ENCODE results near the gene SMOC2. TPM values are rescaled to one million over a fixed set of nuclear protein-coding genes. Genes with fewer than 3 reads are reported as not detected.

Gene SMOC2
- polyA plus RNA-seq, 1 donor (not counting 4 experiments of a cell fraction or from before 2014, with no cell fraction given), result 1.1 TPM

DNA sequence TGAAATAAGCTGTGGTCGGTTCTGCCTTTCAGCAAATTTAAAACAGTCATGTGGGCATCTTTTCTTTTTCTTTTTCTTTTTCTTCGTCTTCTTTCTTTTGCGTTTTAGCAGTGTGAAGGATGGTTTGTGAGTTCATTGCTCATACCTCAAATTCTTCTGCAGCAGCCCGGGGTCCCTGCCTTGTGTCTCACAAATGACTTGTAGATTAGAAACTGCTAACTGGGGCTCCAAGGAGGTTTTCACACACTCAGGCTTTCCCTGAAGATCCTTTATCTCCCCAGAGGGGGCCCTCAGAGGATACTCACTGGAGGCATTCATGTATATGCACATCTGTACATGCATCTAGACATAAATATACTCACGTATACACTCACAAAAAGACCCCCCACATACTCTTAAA lies 1.7 kb downstream of the SMOC2 start:
- FAIRE-seq (no peak), DNase-seq (ENCODE audit: low read depth, low spot score) (no peak)
- TF ChIP-seq, protein P1, sequence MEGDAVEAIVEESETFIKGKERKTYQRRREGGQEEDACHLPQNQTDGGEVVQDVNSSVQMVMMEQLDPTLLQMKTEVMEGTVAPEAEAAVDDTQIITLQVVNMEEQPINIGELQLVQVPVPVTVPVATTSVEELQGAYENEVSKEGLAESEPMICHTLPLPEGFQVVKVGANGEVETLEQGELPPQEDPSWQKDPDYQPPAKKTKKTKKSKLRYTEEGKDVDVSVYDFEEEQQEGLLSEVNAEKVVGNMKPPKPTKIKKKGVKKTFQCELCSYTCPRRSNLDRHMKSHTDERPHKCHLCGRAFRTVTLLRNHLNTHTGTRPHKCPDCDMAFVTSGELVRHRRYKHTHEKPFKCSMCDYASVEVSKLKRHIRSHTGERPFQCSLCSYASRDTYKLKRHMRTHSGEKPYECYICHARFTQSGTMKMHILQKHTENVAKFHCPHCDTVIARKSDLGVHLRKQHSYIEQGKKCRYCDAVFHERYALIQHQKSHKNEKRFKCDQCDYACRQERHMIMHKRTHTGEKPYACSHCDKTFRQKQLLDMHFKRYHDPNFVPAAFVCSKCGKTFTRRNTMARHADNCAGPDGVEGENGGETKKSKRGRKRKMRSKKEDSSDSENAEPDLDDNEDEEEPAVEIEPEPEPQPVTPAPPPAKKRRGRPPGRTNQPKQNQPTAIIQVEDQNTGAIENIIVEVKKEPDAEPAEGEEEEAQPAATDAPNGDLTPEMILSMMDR (optimal IDR thresholded peaks at IDR 0.05 in 1 of 3, IDR thresholded peaks at IDR 0.05 in 1 of 3, conservative IDR thresholded peaks at IDR 0.05 in 1 of 3; ENCODE audit: extremely low read depth in 1 of 3, insufficient read depth in 2 of 3, low read length in 3 of 3), result no peak

DNA sequence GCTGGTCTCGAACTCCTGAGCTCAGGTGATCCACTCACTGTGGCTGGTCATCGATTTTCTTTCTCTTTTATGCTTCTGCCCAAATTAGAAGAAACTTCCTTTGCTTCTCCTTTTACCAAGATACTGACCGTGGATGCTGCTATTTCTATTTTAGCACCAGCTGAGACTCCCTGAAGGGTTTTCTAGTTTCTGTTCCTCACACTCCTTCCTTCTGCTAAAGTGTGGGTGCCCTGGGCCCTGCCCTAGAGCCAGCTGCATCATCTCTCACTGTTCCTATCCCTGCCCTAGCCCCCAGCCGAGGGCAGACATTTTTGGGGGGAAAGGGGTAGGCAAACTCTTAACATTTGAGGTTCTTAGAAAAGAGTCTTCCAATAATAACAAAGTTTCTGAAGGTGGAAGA lies 6.3 kb downstream of the SMOC2 start:
- dilution Hi-C loops (cut with MboI; ENCODE audit: extremely low pct_ligation_motif_present, low sequenced_read_pairs), result no loop called here
- Histone ChIP-seq H3K9me1 (ENCODE audit: control insufficient read depth, extremely low read depth, insufficient read depth, low read length) (no peaks in the 10 kb centered on the region), H3K4me2 (ENCODE audit: control insufficient read depth, extremely low read depth, insufficient read depth, low read depth, low read length) (no peak overlapping the region), H2AFZ (ENCODE audit: control insufficient read depth, low read length) (no peak overlapping the region), H3K9me3 (ENCODE audit: control insufficient read depth, low read depth, low read length) (no peaks in the 10 kb centered on the region), H3K9ac (ENCODE audit: control insufficient read depth, extremely low read depth, insufficient read depth, low read length) (no peak overlapping the region), H3K79me2 (ENCODE audit: control insufficient read depth, insufficient read depth, low read length) (no peaks in the 10 kb centered on the region), H3K4me3 (ENCODE audit: control insufficient read depth in 2 of 3, extremely low read depth in 1 of 3, insufficient read depth in 2 of 3, low read depth in 1 of 3, low read length in 3 of 3) (no peak overlapping the region), H3K36me3 (ENCODE audit: control insufficient read depth in 2 of 2, extremely low read depth in 1 of 2, insufficient read depth in 2 of 2, low read length in 2 of 2) (no peaks in the 10 kb centered on the region), H4K20me1 (ENCODE audit: control insufficient read depth, extremely low read depth, insufficient read depth, low read length) (no peaks in the 10 kb centered on the region), H3K4me1 (ENCODE audit: control insufficient read depth, extremely low read depth, insufficient read depth, low read length) (peaks cover 10% of the 10 kb centered on the region), H3K27me3 (ENCODE audit: control insufficient read depth, extremely low read depth, insufficient read depth, low read length) (peaks cover 17% of the 10 kb centered on the region), H3K27ac (ENCODE audit: control insufficient read depth, insufficient read depth, low read length) (no peak overlapping the region)
- DNase-seq (ENCODE audit: low read depth, low spot score) (no peak), FAIRE-seq (no peak)
- TF ChIP-seq EZH2 (IDR thresholded peaks at IDR 0.05; ENCODE audit: low read length), result no peak
- TF ChIP-seq, protein P1 (optimal IDR thresholded peaks at IDR 0.05 in 1 of 3, IDR thresholded peaks at IDR 0.05 in 1 of 3, conservative IDR thresholded peaks at IDR 0.05 in 1 of 3; ENCODE audit: extremely low read depth in 1 of 3, insufficient read depth in 2 of 3, low read length in 3 of 3), result no peak

More for the DNA sequence above, 1.7 kb downstream of the SMOC2 start:
- Histone ChIP-seq H3K27ac (ENCODE audit: control insufficient read depth, insufficient read depth, low read length) (no peak overlapping the region), H3K4me1 (ENCODE audit: control insufficient read depth, extremely low read depth, insufficient read depth, low read length) (no peaks in the 10 kb centered on the region), H3K9me3 (ENCODE audit: control insufficient read depth, low read depth, low read length) (no peaks in the 10 kb centered on the region), H4K20me1 (ENCODE audit: control insufficient read depth, extremely low read depth, insufficient read depth, low read length) (no peaks in the 10 kb centered on the region), H3K4me2 (ENCODE audit: control insufficient read depth, extremely low read depth, insufficient read depth, low read depth, low read length) (no peak overlapping the region), H3K36me3 (ENCODE audit: control insufficient read depth in 2 of 2, extremely low read depth in 1 of 2, insufficient read depth in 2 of 2, low read length in 2 of 2) (no peaks in the 10 kb centered on the region), H3K9ac (ENCODE audit: control insufficient read depth, extremely low read depth, insufficient read depth, low read length) (no peak overlapping the region), H3K79me2 (ENCODE audit: control insufficient read depth, insufficient read depth, low read length) (no peaks in the 10 kb centered on the region), H3K4me3 (ENCODE audit: control insufficient read depth in 2 of 3, extremely low read depth in 1 of 3, insufficient read depth in 2 of 3, low read depth in 1 of 3, low read length in 3 of 3) (no peak overlapping the region), H3K27me3 (ENCODE audit: control insufficient read depth, extremely low read depth, insufficient read depth, low read length) (peaks cover 42% of the 10 kb centered on the region), H2AFZ (ENCODE audit: control insufficient read depth, low read length) (no peak overlapping the region), H3K9me1 (ENCODE audit: control insufficient read depth, extremely low read depth, insufficient read depth, low read length) (no peaks in the 10 kb centered on the region)
- dilution Hi-C loops (cut with MboI; ENCODE audit: extremely low pct_ligation_motif_present, low sequenced_read_pairs), result no loop called here
